H9 (cell line): Measurements from ENCODE around the gene ZNF418. TPM values are rescaled to one million over a fixed set of nuclear protein-coding genes. Genes with fewer than 3 reads are reported as not detected.

ENCODE experiments used
- DNase-seq: peaks from one replicate; pipeline ENCODE4 v3.0.0-alpha.2; 2017
- H2AFZ ChIP-seq: one replicate; pipeline ENCODE4 v1.6.1; 2013; ENCODE audit warnings: mild to moderate bottlenecking, low read length, control low read depth, moderate library complexity
- H2AK5ac ChIP-seq: 2 replicates; pipeline ENCODE4 v1.6.1; 2013; ENCODE audit warnings: low read length, control low read depth, mixed read lengths; ENCODE audit not compliant: insufficient read length
- H2BK120ac ChIP-seq: one replicate; pipeline ENCODE4 v1.6.1; 2013; ENCODE audit warnings: low read depth, mild to moderate bottlenecking, low read length, control low read depth, inconsistent platforms; ENCODE audit not compliant: poor library complexity, severe bottlenecking
- H2BK12ac ChIP-seq: 2 replicates; pipeline ENCODE4 v1.6.1; 2013; ENCODE audit warnings: low read length, control low read depth, mixed read lengths, low read depth; ENCODE audit not compliant: insufficient read length
- H2BK15ac ChIP-seq: 2 replicates; pipeline ENCODE4 v1.6.1; 2013; ENCODE audit warnings: low read depth, low read length, control low read depth
- H2BK20ac ChIP-seq: one replicate; pipeline ENCODE4 v1.6.1; 2013; ENCODE audit warnings: low read depth, mild to moderate bottlenecking, low read length, control low read depth, inconsistent platforms; ENCODE audit not compliant: poor library complexity, severe bottlenecking
- H2BK5ac ChIP-seq: 2 replicates; pipeline ENCODE4 v1.6.1; 2013; ENCODE audit warnings: low read length, control low read depth, mixed read lengths; ENCODE audit not compliant: insufficient read length
- H3K14ac ChIP-seq: 2 replicates; pipeline ENCODE4 v1.6.1; 2013; ENCODE audit warnings: low read length, control low read depth; ENCODE audit not compliant: insufficient read depth
- H3K18ac ChIP-seq: 2 replicates; pipeline ENCODE4 v1.6.1; 2013; ENCODE audit warnings: low read depth, mild to moderate bottlenecking, mixed read lengths, low read length, control low read depth; ENCODE audit not compliant: insufficient read length
- H3K23ac ChIP-seq: 2 replicates; pipeline ENCODE4 v1.6.1; 2013; ENCODE audit warnings: low read length, control low read depth, mixed read lengths, low read depth; ENCODE audit not compliant: insufficient read length
- H3K23me2 ChIP-seq: 2 replicates; pipeline ENCODE4 v1.6.1; 2013; ENCODE audit warnings: low read depth, mild to moderate bottlenecking, mixed read lengths, low read length, control low read depth; ENCODE audit not compliant: insufficient read length, poor library complexity, severe bottlenecking
- H3K27ac ChIP-seq: 2 replicates; pipeline ENCODE4 v1.5.1; 2013; ENCODE audit warnings: low read length, control low read depth, mixed read lengths, low read depth; ENCODE audit not compliant: insufficient read length
- H3K27me3 ChIP-seq: 2 replicates; pipeline ENCODE4 v1.6.1; 2013; ENCODE audit warnings: low read length, control low read depth, inconsistent platforms; ENCODE audit not compliant: insufficient read depth
- H3K4ac ChIP-seq: 2 replicates; pipeline ENCODE4 v1.6.1; 2013; ENCODE audit warnings: low read depth, mild to moderate bottlenecking, control low read depth, inconsistent platforms, low read length, moderate library complexity
- H3K4me1 ChIP-seq: 2 replicates; pipeline ENCODE4 v1.6.1; 2013; ENCODE audit warnings: low read length, control low read depth, inconsistent platforms; ENCODE audit not compliant: insufficient read depth
- H3K4me2 ChIP-seq: 2 replicates; pipeline ENCODE4 v1.6.1; 2013; ENCODE audit warnings: low read length, control low read depth, mixed read lengths; ENCODE audit not compliant: insufficient read length, insufficient read depth
- H3K56ac ChIP-seq: 2 replicates; pipeline ENCODE4 v1.6.1; 2013; ENCODE audit warnings: low read depth, mild to moderate bottlenecking, mixed read lengths, low read length, control low read depth; ENCODE audit not compliant: insufficient read length
- H3K79me1 ChIP-seq: 2 replicates; pipeline ENCODE4 v1.6.1; 2013; ENCODE audit warnings: low read depth, mild to moderate bottlenecking, moderate library complexity, low read length, control low read depth, inconsistent platforms; ENCODE audit not compliant: insufficient read depth, poor library complexity, severe bottlenecking
- H3K79me2 ChIP-seq: 2 replicates; pipeline ENCODE4 v1.6.1; 2013; ENCODE audit warnings: low read length, control low read depth, inconsistent platforms; ENCODE audit not compliant: insufficient read depth
- H3K9ac ChIP-seq: 2 replicates; pipeline ENCODE4 v1.6.1; 2013; ENCODE audit warnings: low read length, control low read depth, mixed read lengths; ENCODE audit not compliant: insufficient read length; ENCODE audit errors: extremely low read depth
- H3K9me3 ChIP-seq: one replicate; pipeline ENCODE4 v1.6.1; 2013; ENCODE audit warnings: low read depth, low read length, inconsistent platforms; ENCODE audit not compliant: control insufficient read depth
- H3T11ph ChIP-seq: one replicate; pipeline ENCODE4 v1.6.1; 2013; ENCODE audit warnings: mild to moderate bottlenecking, low read length, control low read depth, inconsistent platforms
- H4K20me1 ChIP-seq: one replicate; pipeline ENCODE4 v1.6.1; 2013; ENCODE audit not compliant: control insufficient read depth, insufficient read length, insufficient read depth
- H4K5ac ChIP-seq: 2 replicates; pipeline ENCODE4 v1.6.1; 2013; ENCODE audit warnings: low read depth, mild to moderate bottlenecking, mixed read lengths, low read length, control low read depth; ENCODE audit not compliant: insufficient read length
- H4K8ac ChIP-seq: replicated peaks from 2 replicates; pipeline ENCODE4 v1.6.1; 2013; ENCODE audit warnings: low read length, control low read depth, mixed read lengths, low read depth; ENCODE audit not compliant: insufficient read length
- H4K91ac ChIP-seq: 2 replicates; pipeline ENCODE4 v1.6.1; 2013; ENCODE audit warnings: low read depth, mild to moderate bottlenecking, moderate library complexity, mixed read lengths, low read length, control low read depth; ENCODE audit not compliant: insufficient read length
- H3K27ac Mint-ChIP-seq, 3 experiments: 2 replicates in 2 of 3; 3 replicates in 1 of 3; pipeline ENCODE4 v1.8.0; 2020 to 2021; ENCODE audit warnings: mixed read lengths in 3 of 3, mild to moderate bottlenecking in 1 of 3, moderate library complexity in 1 of 3
- H3K27me3 Mint-ChIP-seq: 2 replicates; pipeline ENCODE4 v1.8.0; 2021; ENCODE audit warnings: low read depth, mild to moderate bottlenecking, moderate library complexity, mixed read lengths
- H3K36me3 Mint-ChIP-seq, 3 experiments: 2 replicates in 2 of 3; 3 replicates in 1 of 3; pipeline ENCODE4 v1.8.0; 2020 to 2021; ENCODE audit warnings: low read depth in 3 of 3, mixed read lengths in 3 of 3; ENCODE audit not compliant: insufficient read depth in 1 of 3
- H3K4me1 Mint-ChIP-seq, 2 experiments: 2 replicates each; pipeline ENCODE4 v1.8.0; 2020; ENCODE audit warnings: mixed read lengths in 2 of 2
- H3K4me3 Mint-ChIP-seq, 2 experiments: 2 replicates in 1 of 2; 3 replicates in 1 of 2; pipeline ENCODE4 v1.8.0; 2020 to 2021; ENCODE audit warnings: mild to moderate bottlenecking in 2 of 2, mixed read lengths in 2 of 2, moderate library complexity in 1 of 2
- H3K9me3 Mint-ChIP-seq, 2 experiments: 2 replicates in 1 of 2; 3 replicates in 1 of 2; pipeline ENCODE4 v1.8.0; 2020; ENCODE audit warnings: mild to moderate bottlenecking in 2 of 2, mixed read lengths in 2 of 2, moderate library complexity in 1 of 2
- CTCF ChIP-seq: fragments of 200-600 bp; sonication (generic); conservative IDR thresholded peaks from 3 replicates; pipeline ENCODE4 v1.8.0; 2021; ENCODE audit warnings: antibody characterized with exemption, mild to moderate bottlenecking
- WGBS: extraction: QIAGEN DNeasy Blood & Tissue Kit; methylation state at CpG from one replicate; pipeline ENCODE4 v1.1.7; 2013; ENCODE audit warnings: missing lambda C conversion rate, low lambda C conversion rate, mixed read lengths; ENCODE audit not compliant: insufficient read length; ENCODE audit errors: extremely low coverage; 5-methylcytosine and 5-hydroxymethylcytosine counted together
- total RNA-seq: library from RNA; stranded (reverse); gene quantifications from 2 replicates; pipeline ENCODE4 v1.2.1, GENCODE V29; 2021

Gene ZNF418
- total RNA-seq, 1 experiment from 2014 or later, result 26.2 TPM

GRCh38 chr19:57935731-57936130 is 529 bp upstream of the ZNF418 start:
- no peak overlapping the region for H3K9ac ChIP-seq
- DNase-seq, result no peak
- no peak overlapping the region for H4K8ac ChIP-seq
- H3K27me3 Mint-ChIP-seq, result no peaks in the 10 kb centered on the region; the same call in 1 of the 2 replicates
- H2AK5ac ChIP-seq, result no peak overlapping the region
- peaks cover 50 to 70% (median 67%) of the 10 kb centered on the region in 3 experiments for H3K36me3 Mint-ChIP-seq
- no peak for TF ChIP-seq CTCF
- H2BK12ac ChIP-seq, result no peak overlapping the region
- no peak overlapping the region for H4K5ac ChIP-seq
- H3K9me3 ChIP-seq, result no peaks in the 10 kb centered on the region
- peaks cover 7 to 17% of the 10 kb centered on the region in 2 experiments; a peak in 3 of 4 replicates for H3K4me1 Mint-ChIP-seq
- H3K18ac ChIP-seq, result no peak overlapping the region
- no peak overlapping the region for H2BK5ac ChIP-seq
- H3T11ph ChIP-seq, result no peak overlapping the region
- H3K9me3 Mint-ChIP-seq, result peaks cover 17 to 49% of the 10 kb centered on the region in 2 experiments
- no peaks in the 10 kb centered on the region for H3K27me3 ChIP-seq
- H3K4me1 ChIP-seq, result no peaks in the 10 kb centered on the region
- peaks cover 6% of the 10 kb centered on the region for H3K23me2 ChIP-seq
- H2BK15ac ChIP-seq, result no peak overlapping the region
- H3K23ac ChIP-seq, result no peak overlapping the region
- no peak overlapping the region for H2BK120ac ChIP-seq
- H3K79me1 ChIP-seq, result peaks cover 11% of the 10 kb centered on the region
- no peaks in the 10 kb centered on the region for H4K20me1 ChIP-seq
- H3K79me2 ChIP-seq, result peaks cover 6% of the 10 kb centered on the region; the same call in 1 of the 2 replicates
- no peak overlapping the region for H3K4me2 ChIP-seq
- H3K4ac ChIP-seq, result no peak overlapping the region
- no peak overlapping the region for H4K91ac ChIP-seq
- no peak overlapping the region for H2AFZ ChIP-seq
- no CpG with 5 or more reads among the region's 12 CpGs for WGBS
- H2BK20ac ChIP-seq, result no peak overlapping the region
- H3K27ac ChIP-seq, result no peak overlapping the region
- peak overlapping the region; percentile 99 to 100; a peak in 3 of 5 replicates for H3K4me3 Mint-ChIP-seq
- no peak overlapping the region for H3K14ac ChIP-seq
- no peak overlapping the region for H3K56ac ChIP-seq
- H3K27ac Mint-ChIP-seq, result peak overlapping the region in 1 of 3 experiments; percentile 2; a peak in 1 of 7 replicates
